HCT116 (cell line): ENCODE results near the gene LDLRAD4. TPM values are rescaled to one million over a fixed set of nuclear protein-coding genes. Genes with fewer than 3 reads are reported as not detected.

ENCODE experiments used
- ATAC-seq: fragments of 200-7000 bp; cut with Tn5 transposase; 2 replicates; pipeline ENCODE4 v1.9.1; 2020; ENCODE audit warnings: mild to moderate bottlenecking, moderate library complexity
- BruUV-seq: library from RNA; stranded (reverse); fragments of 400-500 nt; replicated peaks from 2 replicates; lab custom pipeline; 2021; lab: Mats Ljungman, UMichigan
- CTCF ChIA-PET: fragments of 300-600 bp; sonication (Branson Sonifier 250); formaldehyde crosslinking; loops from one replicate; lab custom pipeline; 2021; ENCODE audit warnings: antibody characterized with exemption; lab: Charles Lee
- POLR2A ChIA-PET: fragments of 300-600, 350-600 bp; sonication (Branson Sonifier 250); formaldehyde crosslinking; loops from one replicate; lab custom pipeline; 2021; ENCODE audit warnings: antibody characterized with exemption; lab: Charles Lee
- RAD21 ChIA-PET, 2 experiments: fragments of 300-600 bp; sonication (Branson Sonifier 250); formaldehyde crosslinking; loops; one replicate each; lab custom pipeline; 2023; ENCODE audit warnings: low total read pairs in 2 of 2; ENCODE audit not compliant: uncharacterized antibody in 2 of 2, unreplicated experiment in 2 of 2, low non-redundant PET in 1 of 2; lab: Charles Lee
- DNase-seq: peaks from one replicate; pipeline ENCODE4 v3.0.0-alpha.2; 2010; ENCODE audit warnings: low read depth, low spot score
- H2AFZ ChIP-seq: fragments of 200-600 bp; shearing (Covaris generic), sonication (generic); 2 replicates; pipeline ENCODE4 v1.6.1; 2017; ENCODE audit warnings: low read depth, mixed run types, mixed read lengths, antibody characterized with exemption, low read length; ENCODE audit not compliant: poor library complexity, severe bottlenecking
- H3K27ac ChIP-seq: 2 replicates; pipeline ENCODE4 v1.5.1; 2012; ENCODE audit warnings: low read depth, low read length
- H3K27me3 ChIP-seq: fragments of 200-600 bp; sonication (generic); 2 replicates; pipeline ENCODE4 v1.6.1; 2016; ENCODE audit warnings: mixed run types, low read length, mixed read lengths; ENCODE audit not compliant: insufficient read depth
- H3K36me3 ChIP-seq, 2 experiments: fragments of 200-500 bp in 1 of 2; fragments of 200-600 bp in 1 of 2; sonication (Bioruptor generic) in 1 of 2; sonication (generic) in 1 of 2; 2 replicates each; pipeline versions ENCODE4 v1.5.1 to v1.6.1; 2014 to 2016; ENCODE audit warnings: low read length in 2 of 2, inconsistent platforms in 1 of 2, mixed read lengths in 1 of 2, mixed run types in 1 of 2; ENCODE audit not compliant: insufficient read depth in 2 of 2, control insufficient read depth in 1 of 2
- H3K4me1 ChIP-seq, 2 experiments: fragments of 200-600 bp in 1 of 2; sonication (generic) in 1 of 2; 2 replicates each; pipeline versions ENCODE4 v1.5.1 to v1.6.1; 2012 to 2017; ENCODE audit warnings: low read length in 2 of 2, inconsistent platforms in 1 of 2, mild to moderate bottlenecking in 1 of 2, mixed read lengths in 1 of 2, mixed run types in 1 of 2, moderate library complexity in 1 of 2; ENCODE audit not compliant: insufficient read depth in 2 of 2, control insufficient read depth in 1 of 2
- H3K4me2 ChIP-seq: fragments of 200-600 bp; sonication (generic); 2 replicates; pipeline ENCODE4 v1.6.1; 2017; ENCODE audit warnings: mixed run types, low read length, mixed read lengths
- H3K4me3 ChIP-seq, 2 experiments: fragments of 200-600 bp in 1 of 2; sonication (generic) in 1 of 2; replicated peaks in 1 of 2; 2 replicates each; pipeline ENCODE4 v1.5.1; 2011 to 2016; ENCODE audit warnings: low read length in 2 of 2, control low read depth in 1 of 2, low read depth in 1 of 2, mild to moderate bottlenecking in 1 of 2, mixed read lengths in 1 of 2, mixed run types in 1 of 2
- H3K79me2 ChIP-seq: fragments of 200-600 bp; sonication (generic); 2 replicates; pipeline ENCODE4 v1.6.1; 2017; ENCODE audit warnings: mild to moderate bottlenecking, mixed run types, low read length, moderate library complexity, mixed read lengths; ENCODE audit not compliant: insufficient read depth
- H3K9ac ChIP-seq: fragments of 200-600 bp; sonication (generic); 2 replicates; pipeline ENCODE4 v1.6.1; 2016; ENCODE audit warnings: low read length, mixed read lengths
- H3K9me2 ChIP-seq: fragments of 200-600 bp; sonication (generic), shearing (Covaris generic); 2 replicates; pipeline ENCODE4 v1.6.1; 2017; ENCODE audit warnings: mixed run types, mild to moderate bottlenecking, moderate library complexity; ENCODE audit not compliant: insufficient read depth
- H3K9me3 ChIP-seq, 2 experiments: fragments of 200-500 bp in 1 of 2; fragments of 200-600 bp in 1 of 2; sonication (Bioruptor generic) in 1 of 2; sonication (generic) in 1 of 2; 2 replicates each; pipeline ENCODE4 v1.6.1; 2014 to 2017; ENCODE audit warnings: low read length in 2 of 2, mixed read lengths in 2 of 2, inconsistent platforms in 1 of 2, low read depth in 1 of 2, mild to moderate bottlenecking in 1 of 2, mixed run types in 1 of 2, moderate library complexity in 1 of 2; ENCODE audit not compliant: control insufficient read depth in 1 of 2, insufficient read depth in 1 of 2
- H4K20me1 ChIP-seq: fragments of 200-600 bp; sonication (generic), shearing (Covaris generic); 2 replicates; pipeline ENCODE4 v1.6.1; 2017; ENCODE audit warnings: mixed run types, mild to moderate bottlenecking, moderate library complexity; ENCODE audit not compliant: insufficient read depth
- ATF3 ChIP-seq: IDR thresholded peaks from 2 replicates; pipeline ENCODE4 v1.6.1; 2012
- CEBPB ChIP-seq: IDR thresholded peaks from 2 replicates; pipeline ENCODE4 v1.6.1; 2012; ENCODE audit warnings: low read depth
- CTCF ChIP-seq, 3 experiments: fragments of 200-600 bp in 1 of 3; sonication (generic) in 1 of 3; IDR thresholded peaks in 2 of 3; conservative IDR thresholded peaks in 1 of 3; 2 replicates each; pipeline ENCODE4 v1.5.1; 2012 to 2017; ENCODE audit warnings: low read depth in 2 of 3, low read length in 2 of 3, antibody characterized with exemption in 1 of 3, borderline replicate concordance in 1 of 3, control low read depth in 1 of 3, mild to moderate bottlenecking in 1 of 3, mixed read lengths in 1 of 3, mixed run types in 1 of 3, moderate library complexity in 1 of 3; ENCODE audit not compliant: insufficient read depth in 1 of 3
- JUND ChIP-seq: IDR thresholded peaks from 2 replicates; pipeline ENCODE4 v1.6.1; 2012
- SIN3A ChIP-seq: IDR thresholded peaks from 2 replicates; pipeline ENCODE4 v1.6.1; 2012; ENCODE audit warnings: low read depth
- SP1 ChIP-seq: IDR thresholded peaks from 2 replicates; pipeline ENCODE4 v1.6.1; 2012; ENCODE audit warnings: low read depth
- SRF ChIP-seq: IDR thresholded peaks from 2 replicates; pipeline ENCODE4 v1.6.1; 2012; ENCODE audit warnings: low read depth
- YY1 ChIP-seq: IDR thresholded peaks from 2 replicates; pipeline ENCODE4 v1.6.1; 2011; ENCODE audit warnings: low read length, low read depth, moderate library complexity, mild to moderate bottlenecking; ENCODE audit not compliant: insufficient replicate concordance; ENCODE audit errors: extremely low read depth
- intact Hi-C: fragments of 100-400 bp; cut with micrococcal nuclease; formaldehyde crosslinking; loops from 2 replicates; pipeline ENCODE4 v1.10.0; 2022
- total RNA-seq: library from RNA; stranded (reverse); gene quantifications from one replicate; pipeline ENCODE4 v1.2.1, GENCODE V29; 2021; ENCODE audit not compliant: unreplicated experiment

Gene LDLRAD4
- total RNA-seq, 1 experiment from 2014 or later, result 1.2 TPM

GRCh38 chr18:13448335-13448795 is 229.8 kb downstream of the LDLRAD4 start:
- intact Hi-C loops, result no loop called here
- TF ChIP-seq SRF, result no peak
- no peak for TF ChIP-seq YY1
- DNase-seq, result no peak
- H3K4me3 ChIP-seq, result no peak overlapping the region
- H4K20me1 ChIP-seq, result no peaks in the 10 kb centered on the region
- no peak overlapping the region for H3K4me2 ChIP-seq
- no peak overlapping the region for H3K9ac ChIP-seq
- ChIA-PET POLR2A (no interaction called here), CTCF (no interaction called here), RAD21 (no interaction called here)
- ATAC-seq, result no peak
- no peaks in the 10 kb centered on the region for H3K9me2 ChIP-seq
- BruUV-seq, result no TSS peak
- no peaks in the 10 kb centered on the region for H3K4me1 ChIP-seq
- H3K27ac ChIP-seq, result no peak overlapping the region
- H2AFZ ChIP-seq, result no peak overlapping the region
- no peaks in the 10 kb centered on the region for H3K79me2 ChIP-seq
- H3K27me3 ChIP-seq, result peaks cover 6% of the 10 kb centered on the region
- no peaks in the 10 kb centered on the region for H3K36me3 ChIP-seq
- H3K9me3 ChIP-seq, result no peaks in the 10 kb centered on the region

- ChIA-PET POLR2A (no interaction called here), RAD21 (no interaction called here), CTCF (no interaction called here)
- H3K4me2 ChIP-seq, result no peak overlapping the region
- no peaks in the 10 kb centered on the region for H3K36me3 ChIP-seq
- no peak overlapping the region for H2AFZ ChIP-seq
- H3K9ac ChIP-seq, result no peak overlapping the region
- ATAC-seq (no peak), DNase-seq (no peak)
- no peaks in the 10 kb centered on the region for H3K79me2 ChIP-seq
- H3K9me2 ChIP-seq, result no peaks in the 10 kb centered on the region
- TF ChIP-seq YY1, result no peak
- no peak for TF ChIP-seq JUND
- TF ChIP-seq CTCF (IDR thresholded peaks at IDR 0.05 in 2 of 3, conservative IDR thresholded peaks at IDR 0.05 in 1 of 3; ENCODE audit: borderline replicate concordance in 1 of 3, insufficient read depth in 1 of 3, low read depth in 2 of 3, low read length in 2 of 3), result no peak
- TF ChIP-seq ATF3, result no peak
- no peak for TF ChIP-seq SP1
- TF ChIP-seq SIN3A, result no peak
- TF ChIP-seq CEBPB, result no peak
- no TSS peak for BruUV-seq
- no peaks in the 10 kb centered on the region for H3K4me1 ChIP-seq
- no peak overlapping the region for H3K4me3 ChIP-seq
- no peak overlapping the region for H3K27ac ChIP-seq
- no peaks in the 10 kb centered on the region for H3K27me3 ChIP-seq
- no peaks in the 10 kb centered on the region for H4K20me1 ChIP-seq
- H3K9me3 ChIP-seq, result no peaks in the 10 kb centered on the region
- intact Hi-C loops, result no loop called here
Observed at GRCh38 chr18:13449651-13450050, 231.1 kb downstream of the LDLRAD4 start.
